Measurements from ENCODE around the gene FXYD6. TPM values are rescaled to one million over a fixed set of nuclear protein-coding genes. Genes with fewer than 3 reads are reported as not detected.

The FXYD6 gene
- total and polyA plus RNA-seq, 2 of the 8 experiments (the other 6 are each of a cell fraction or from before 2014, with no cell fraction given): 44.6 to 117 TPM

DNA sequence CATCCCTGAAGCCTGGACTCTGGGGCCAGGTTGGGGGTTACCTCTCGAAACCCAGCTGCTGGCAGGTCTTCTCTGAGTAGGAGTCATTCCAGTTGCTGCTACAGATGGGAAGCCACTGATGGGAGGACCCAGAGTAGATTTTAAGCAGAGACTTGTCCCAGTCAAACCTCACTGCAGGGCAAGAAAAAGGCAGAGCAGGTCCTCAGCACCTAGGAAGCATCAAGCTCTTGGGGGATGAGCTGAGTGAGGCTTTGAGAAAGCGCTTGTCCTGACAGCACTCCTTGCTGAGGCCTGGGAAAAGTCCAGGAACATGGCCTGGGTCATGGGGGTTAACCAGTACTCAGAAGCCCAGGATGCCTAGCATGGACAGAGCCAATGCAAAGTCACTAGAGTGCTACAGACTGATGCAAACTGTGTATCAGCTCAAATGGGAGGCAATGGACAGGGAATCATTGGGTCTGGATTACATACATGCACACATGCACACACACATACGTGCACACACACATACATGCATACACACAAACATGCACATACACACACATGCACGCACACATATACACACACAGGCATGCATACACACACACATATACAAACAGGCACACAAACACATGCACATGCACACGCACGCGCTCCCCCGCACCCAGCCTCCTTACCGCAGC is 37.4 kb upstream of the FXYD6 start (continued):
- no peak for TF ChIP-seq CREB1 (IDR thresholded peaks at IDR 0.05)
- no peak for TF ChIP-seq NANOG (IDR thresholded peaks at IDR 0.05; ENCODE audit: insufficient read depth, low read depth, low read length, poor library complexity, severe bottlenecking)
- no peak for TF ChIP-seq HDAC2 (IDR thresholded peaks at IDR 0.05; ENCODE audit: borderline replicate concordance in 1 of 2, low read depth in 2 of 2, low read length in 2 of 2)
- no peak for TF ChIP-seq MAFK (IDR thresholded peaks at IDR 0.05; ENCODE audit: low read depth, low read length)
- no peak for TF ChIP-seq FOSL1 (IDR thresholded peaks at IDR 0.05; ENCODE audit: insufficient read depth, low read depth, low read length)
- no peak for TF ChIP-seq NRF1 (IDR thresholded peaks at IDR 0.05; ENCODE audit: low read depth, low read length)
- TF ChIP-seq JUN (IDR thresholded peaks at IDR 0.05; ENCODE audit: low read depth, low read length): no peak
